Measurements from ENCODE around the gene GLT6D1. TPM values are rescaled to one million over a fixed set of nuclear protein-coding genes. Genes with fewer than 3 reads are reported as not detected.

GLT6D1 gene
- total and polyA plus RNA-seq, 2 donors (not counting 3 experiments of a cell fraction or from before 2014, with no cell fraction given): not detected

DNA sequence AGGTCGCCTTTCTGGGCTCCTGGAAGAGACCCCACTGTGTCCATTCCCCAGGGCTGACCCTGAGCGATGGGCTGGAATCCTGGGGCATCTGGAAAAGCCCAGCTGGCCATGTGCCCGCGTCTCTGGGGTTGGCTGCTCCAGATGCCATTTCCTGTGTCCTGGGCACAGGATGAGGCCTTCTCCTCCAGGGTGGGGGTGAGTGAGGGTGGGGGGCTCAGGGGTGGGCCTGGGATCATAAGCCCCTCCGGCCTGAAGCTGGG, 47.1 kb downstream of the GLT6D1 start:
- Histone ChIP-seq H3K9ac (replicated peaks; ENCODE audit: extremely low read depth, insufficient read depth, low read length) (no peak overlapping the region), H3K9me1 (replicated peaks; ENCODE audit: control insufficient read depth, extremely low read depth, insufficient read depth, low read length) (no peaks in the 10 kb centered on the region), H3K4me1 (ENCODE audit: control insufficient read depth, extremely low read depth, insufficient read depth, low read length) (peaks cover 4% of the 10 kb centered on the region), H2AFZ (ENCODE audit: low read depth, low read length) (no peak overlapping the region), H3K27ac (ENCODE audit: insufficient read depth, low read depth, low read length) (no peak overlapping the region), H3K4me3 (replicated peaks in 1 of 3; ENCODE audit: insufficient read depth in 1 of 3, low read depth in 1 of 3, low read length in 3 of 3) (no peak overlapping the region), H3K4me2 (ENCODE audit: insufficient read depth, low read length) (no peak overlapping the region), H3K79me2 (ENCODE audit: control insufficient read depth, insufficient read depth, low read length) (no peaks in the 10 kb centered on the region), H3K36me3 (ENCODE audit: control insufficient read depth in 2 of 2, extremely low read depth in 1 of 2, insufficient read depth in 2 of 2, low read length in 2 of 2) (no peaks in the 10 kb centered on the region), H4K20me1 (replicated peaks; ENCODE audit: control insufficient read depth, extremely low read depth, insufficient read depth, low read length) (no peaks in the 10 kb centered on the region), H3K27me3 (ENCODE audit: control insufficient read depth in 2 of 2, insufficient read depth in 2 of 2, low read length in 2 of 2) (peaks cover 0 to 16% of the 10 kb centered on the region in 2 experiments), H3K9me3 (replicated peaks; ENCODE audit: control insufficient read depth, insufficient read depth, low read length) (no peaks in the 10 kb centered on the region)
- intact Hi-C loops (cut with micrococcal nuclease) (no loop called here), dilution Hi-C loops (cut with MboI; ENCODE audit: extremely low pct_ligation_motif_present, low sequenced_read_pairs) (no loop called here)
- no peak for TF ChIP-seq MYC (IDR thresholded peaks at IDR 0.05; ENCODE audit: low read depth, low read length)
- TF ChIP-seq POLR2AphosphoS5 (IDR thresholded peaks at IDR 0.05; ENCODE audit: insufficient read depth, low read depth, low read length): no peak
- TF ChIP-seq POLR2A (IDR thresholded peaks at IDR 0.05; ENCODE audit: low read depth, low read length): no peak
- TF ChIP-seq, protein P1, sequence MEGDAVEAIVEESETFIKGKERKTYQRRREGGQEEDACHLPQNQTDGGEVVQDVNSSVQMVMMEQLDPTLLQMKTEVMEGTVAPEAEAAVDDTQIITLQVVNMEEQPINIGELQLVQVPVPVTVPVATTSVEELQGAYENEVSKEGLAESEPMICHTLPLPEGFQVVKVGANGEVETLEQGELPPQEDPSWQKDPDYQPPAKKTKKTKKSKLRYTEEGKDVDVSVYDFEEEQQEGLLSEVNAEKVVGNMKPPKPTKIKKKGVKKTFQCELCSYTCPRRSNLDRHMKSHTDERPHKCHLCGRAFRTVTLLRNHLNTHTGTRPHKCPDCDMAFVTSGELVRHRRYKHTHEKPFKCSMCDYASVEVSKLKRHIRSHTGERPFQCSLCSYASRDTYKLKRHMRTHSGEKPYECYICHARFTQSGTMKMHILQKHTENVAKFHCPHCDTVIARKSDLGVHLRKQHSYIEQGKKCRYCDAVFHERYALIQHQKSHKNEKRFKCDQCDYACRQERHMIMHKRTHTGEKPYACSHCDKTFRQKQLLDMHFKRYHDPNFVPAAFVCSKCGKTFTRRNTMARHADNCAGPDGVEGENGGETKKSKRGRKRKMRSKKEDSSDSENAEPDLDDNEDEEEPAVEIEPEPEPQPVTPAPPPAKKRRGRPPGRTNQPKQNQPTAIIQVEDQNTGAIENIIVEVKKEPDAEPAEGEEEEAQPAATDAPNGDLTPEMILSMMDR (IDR thresholded peaks at IDR 0.05; ENCODE audit: extremely low read depth in 1 of 2, insufficient read depth in 1 of 2, low read depth in 1 of 2, low read length in 2 of 2): no peak
- TF ChIP-seq FOS (IDR thresholded peaks at IDR 0.05; ENCODE audit: borderline replicate concordance, insufficient read depth, low read length): no peak
- no peak for TF ChIP-seq EZH2 (IDR thresholded peaks at IDR 0.05; ENCODE audit: borderline replicate concordance, low read depth, low read length, severe bottlenecking)
- TF ChIP-seq, protein P2, sequence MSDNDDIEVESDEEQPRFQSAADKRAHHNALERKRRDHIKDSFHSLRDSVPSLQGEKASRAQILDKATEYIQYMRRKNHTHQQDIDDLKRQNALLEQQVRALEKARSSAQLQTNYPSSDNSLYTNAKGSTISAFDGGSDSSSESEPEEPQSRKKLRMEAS (IDR thresholded peaks at IDR 0.05; ENCODE audit: insufficient read depth, insufficient read length): no peak
- TF ChIP-seq JUN (IDR thresholded peaks at IDR 0.05; ENCODE audit: borderline replicate concordance, insufficient read depth, insufficient read length, low read depth): no peak
- no peak for TF ChIP-seq GATA2 (IDR thresholded peaks at IDR 0.05; ENCODE audit: insufficient read depth, insufficient read length, low read depth, low read length)
- ChIA-PET POLR2A (no interaction called here), CTCF (interaction anchor here (1.1 kb wide), 1 partner anchor 88 kb away, joined by 3 read pairs; no protein-coding TSS in a partner anchor)
- no peak for DNase-seq (ENCODE audit: low read depth, low spot score)
- no peak for FAIRE-seq
- BruUV-seq (replicated peaks): no TSS peak
